ENCODE results near the gene INS.
"Not testable (repeated sequence)": the region's sequence is repeated elsewhere in the genome, so short reads cannot be mapped to it uniquely, and the experiment has no call there.

INS gene

DNA sequence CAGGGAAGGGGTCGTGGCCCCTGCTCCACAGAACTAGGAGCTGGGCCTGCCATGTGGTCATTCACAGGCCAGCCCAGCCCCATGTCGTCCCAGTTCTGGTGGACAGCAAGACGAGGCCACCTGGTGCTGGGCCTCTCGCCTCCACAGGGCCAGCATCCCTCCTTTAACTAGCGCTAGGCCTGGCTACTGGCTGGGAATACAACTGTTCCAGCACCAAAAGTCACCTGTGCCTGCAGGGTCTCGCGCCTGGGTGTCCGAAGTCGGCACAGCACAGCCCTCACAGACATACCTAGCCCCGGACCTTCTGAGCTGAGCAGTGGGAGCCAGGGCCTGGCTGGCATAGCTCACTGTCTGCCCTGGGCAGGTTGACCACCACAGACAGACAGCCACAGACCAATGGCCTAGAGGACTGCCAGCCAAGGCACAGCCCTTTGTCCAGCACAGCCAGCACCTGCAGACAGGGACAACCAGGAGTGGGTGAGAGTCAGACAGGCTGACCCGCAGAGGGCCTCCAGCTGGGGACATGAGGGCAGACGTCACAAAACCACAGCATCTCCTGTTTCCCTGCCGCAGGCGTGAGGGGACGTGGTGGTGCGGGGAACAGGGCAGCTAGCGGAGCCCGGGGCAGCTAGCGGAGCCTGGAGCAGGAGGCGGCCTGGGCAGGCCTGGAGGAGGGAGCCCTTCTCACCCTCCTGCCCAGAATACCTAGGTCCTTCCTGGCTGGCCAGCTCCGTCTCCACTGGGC, 37.8 kb upstream of the INS start:
- no peak for DNase-seq

DNA sequence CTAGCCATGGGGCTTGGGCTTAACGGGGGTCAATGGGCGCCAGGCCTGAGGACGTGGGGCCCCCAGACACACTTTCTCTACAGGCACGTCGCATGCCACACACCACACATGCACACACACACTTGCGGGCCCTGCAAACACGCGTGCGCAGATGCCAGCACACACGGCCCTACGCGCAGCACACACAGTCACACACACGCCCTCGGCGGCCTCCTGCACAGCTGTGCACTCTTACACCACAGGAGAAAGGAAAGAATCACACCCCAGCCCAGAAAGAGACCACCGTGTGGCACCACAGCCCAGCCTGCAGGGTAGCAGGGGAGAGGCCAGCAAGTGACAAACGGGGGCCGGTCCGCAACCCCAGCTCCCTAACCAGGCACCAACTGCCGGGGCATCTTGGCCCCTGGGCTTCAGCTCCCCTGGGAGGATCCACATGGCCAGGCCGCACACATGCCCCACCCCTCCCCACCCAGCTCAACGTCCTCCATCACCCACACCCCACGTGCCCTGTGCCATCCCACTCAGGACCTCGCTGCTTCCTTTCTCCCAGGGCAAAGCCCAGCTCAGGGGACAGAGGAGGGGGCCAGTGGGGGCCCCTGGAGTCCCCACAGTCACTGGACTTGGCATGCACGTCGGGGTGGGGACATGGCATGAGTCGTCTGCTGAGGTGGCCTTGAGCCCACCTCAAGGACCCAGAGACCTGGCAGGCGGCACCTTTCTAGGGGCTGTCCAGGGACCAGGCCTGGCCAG, 36.9 kb upstream of the INS start:
- DNase-seq = no peak

DNA sequence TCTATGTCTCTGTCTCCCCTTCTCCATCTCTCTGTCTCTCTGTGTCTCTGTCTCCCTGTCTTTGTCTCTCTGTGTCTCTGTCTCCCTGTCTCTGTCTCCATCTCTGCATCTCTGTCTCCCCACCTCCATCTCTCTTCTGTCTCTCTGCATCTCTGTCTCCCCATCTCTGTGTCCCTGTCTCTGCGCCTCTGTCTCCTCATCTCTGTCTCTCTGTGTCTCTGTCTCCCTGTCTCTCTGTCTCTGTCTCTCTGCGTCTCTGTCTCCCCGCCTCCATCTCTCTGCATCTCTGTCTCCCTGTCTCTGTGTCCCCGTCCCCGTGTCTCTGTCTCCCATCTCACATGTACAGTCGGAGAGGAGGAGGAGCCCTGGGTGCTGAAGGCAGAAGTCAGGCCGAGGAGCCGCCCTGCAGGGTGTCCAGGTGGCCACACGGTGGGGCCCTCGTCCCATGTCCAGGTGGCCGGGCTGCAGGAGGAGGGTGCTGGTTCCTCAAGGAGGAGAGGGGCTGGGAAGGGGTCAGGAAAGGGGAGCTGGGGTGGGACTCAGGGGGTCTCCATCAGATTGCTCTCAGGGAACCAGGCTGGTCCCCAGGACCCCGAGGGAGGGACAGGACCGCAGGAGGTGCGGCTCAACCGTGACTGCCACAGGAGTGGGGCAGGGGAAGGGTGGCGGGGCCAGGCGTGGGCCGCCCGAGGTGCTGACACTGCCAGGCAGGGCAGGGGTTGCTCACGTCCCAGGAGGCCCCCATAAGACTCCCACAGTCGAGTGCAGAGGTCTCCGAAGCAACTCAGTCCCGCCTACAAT, 36.2 kb upstream of the INS start:
- peak; percentile 65 for DNase-seq

DNA sequence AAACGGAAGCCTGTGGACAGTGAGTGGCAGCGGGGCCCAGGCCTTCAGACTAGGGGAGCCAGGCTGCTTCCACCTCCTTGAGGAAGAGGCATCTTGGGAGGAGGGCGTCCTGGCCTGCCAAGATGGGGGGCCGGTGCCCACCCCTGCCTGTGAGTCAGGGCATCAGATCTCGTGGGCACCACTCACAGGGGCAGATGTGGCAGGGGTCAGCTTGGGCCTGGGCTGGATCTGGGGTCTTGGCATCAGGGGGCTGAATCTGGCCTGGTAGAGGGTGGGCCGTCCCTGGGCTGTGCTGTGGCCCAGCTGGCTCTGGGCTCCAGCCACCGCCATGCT, 34.7 kb upstream of the INS start:
- no peak for DNase-seq

DNA sequence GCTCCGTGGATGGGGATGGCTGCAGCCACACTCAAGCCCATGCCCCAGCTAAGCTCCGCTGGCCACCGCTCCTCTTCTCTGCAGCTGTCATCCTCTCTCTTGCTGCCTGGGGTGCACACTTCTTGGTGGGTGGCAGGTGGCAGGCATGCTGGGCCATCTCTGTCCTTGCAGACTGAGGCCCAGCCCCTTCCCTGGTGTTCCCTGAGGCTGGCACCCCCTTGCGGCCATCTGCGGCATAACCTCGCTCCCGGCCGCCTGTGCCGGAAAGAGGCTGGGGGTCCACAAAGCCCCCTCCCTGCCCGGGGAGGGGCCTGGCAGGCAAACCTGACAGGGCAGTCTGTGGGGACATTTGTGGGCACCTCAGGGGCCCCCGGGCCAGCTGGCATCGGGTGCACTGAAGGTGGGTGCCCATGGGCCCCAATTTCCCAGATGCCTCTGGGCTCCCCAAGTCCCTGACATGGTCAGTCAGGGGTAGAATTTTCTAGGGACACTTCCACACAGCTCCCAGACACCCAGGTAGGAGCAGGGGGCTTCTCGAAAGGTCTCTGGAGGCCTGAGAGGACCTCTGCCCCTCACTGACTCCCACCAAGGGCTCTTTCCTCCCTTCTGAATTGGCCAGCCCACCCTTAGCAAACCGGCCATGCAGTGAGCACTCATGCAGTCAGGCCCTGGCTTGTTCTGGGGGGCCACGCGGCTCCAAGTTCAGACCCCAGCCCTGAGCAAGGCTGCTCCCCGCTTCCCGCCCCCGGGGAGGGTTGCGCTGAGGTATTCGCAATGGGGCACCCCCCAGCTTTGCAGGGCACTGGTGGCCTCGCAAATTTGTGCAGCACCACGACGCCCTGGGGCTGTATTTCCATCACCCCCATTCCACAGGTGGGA, 34.1 kb upstream of the INS start:
- DNase-seq = peak; percentile 49

DNA sequence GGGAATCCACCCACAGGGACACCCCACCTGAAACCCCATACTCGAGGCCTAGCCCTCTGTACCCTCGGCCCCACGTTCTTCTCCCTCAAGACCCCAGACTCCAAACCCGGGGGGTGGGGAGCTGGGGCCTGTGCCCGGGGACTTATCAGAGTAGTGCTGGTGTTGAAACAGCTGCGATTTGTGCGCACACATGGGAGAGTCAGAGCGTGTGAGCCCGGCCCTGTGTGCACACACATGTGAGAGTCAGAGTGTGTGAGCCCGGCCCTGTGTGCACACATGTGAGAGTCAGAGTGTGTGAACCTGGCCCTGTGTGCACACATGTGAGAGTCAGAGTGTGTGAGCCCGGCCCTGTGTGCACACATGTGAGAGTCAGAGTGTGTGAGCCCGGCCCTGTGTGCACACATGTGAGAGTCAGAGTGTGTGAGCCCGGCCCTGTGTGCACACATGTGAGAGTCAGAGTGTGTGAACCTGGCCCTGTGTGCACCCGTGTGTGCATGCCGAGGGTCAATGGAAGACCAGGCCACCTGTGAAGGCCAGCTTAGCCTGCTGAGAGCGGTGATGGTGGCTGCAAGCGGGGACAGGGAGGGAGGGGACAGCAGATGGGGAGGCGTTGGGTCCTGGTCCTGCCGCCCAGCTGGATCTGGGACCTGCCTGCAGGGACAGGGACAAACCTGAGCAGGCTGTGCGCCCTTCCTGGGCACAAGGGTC, 33.0 kb upstream of the INS start:
- DNase-seq = not testable (repeated sequence)

DNA sequence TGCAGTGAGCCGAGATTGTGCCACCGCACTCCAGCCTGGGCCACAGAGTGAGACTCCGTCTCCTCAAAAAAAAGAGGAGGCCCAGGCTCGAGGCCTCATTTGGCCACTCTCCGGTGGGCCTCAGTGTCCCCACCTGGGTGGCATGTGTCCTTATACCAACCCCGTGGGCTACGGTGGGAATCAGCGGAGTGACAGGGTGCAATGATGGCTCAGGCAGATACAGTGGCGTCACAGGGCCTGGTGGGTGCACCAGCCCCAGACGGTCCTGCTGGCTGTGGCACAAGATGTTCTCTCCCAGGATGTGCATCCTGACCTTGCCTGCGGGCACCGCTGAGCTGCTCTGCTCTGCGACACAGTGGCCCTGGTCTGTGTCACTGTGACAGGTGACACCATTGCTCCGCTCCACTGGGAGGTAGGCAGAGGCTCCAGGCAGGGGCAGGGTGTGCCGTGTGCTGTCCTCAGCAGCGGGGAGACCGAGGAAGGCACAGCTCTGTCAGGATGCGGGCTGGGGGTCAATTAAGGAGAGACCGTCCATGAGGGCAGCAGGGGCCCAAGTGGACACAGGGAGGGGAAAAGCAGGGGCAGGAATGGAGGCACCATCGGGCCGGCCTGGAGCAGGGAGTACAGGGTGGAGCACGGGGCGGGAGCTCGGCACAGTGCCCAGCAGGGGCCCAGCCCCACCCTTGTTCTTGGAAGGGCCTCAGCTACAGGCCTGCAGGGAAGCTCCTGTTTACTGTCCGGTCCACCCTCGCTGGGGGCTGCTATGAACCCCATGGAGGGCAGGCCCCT, 32.3 kb upstream of the INS start:
- DNase-seq = no peak

DNA sequence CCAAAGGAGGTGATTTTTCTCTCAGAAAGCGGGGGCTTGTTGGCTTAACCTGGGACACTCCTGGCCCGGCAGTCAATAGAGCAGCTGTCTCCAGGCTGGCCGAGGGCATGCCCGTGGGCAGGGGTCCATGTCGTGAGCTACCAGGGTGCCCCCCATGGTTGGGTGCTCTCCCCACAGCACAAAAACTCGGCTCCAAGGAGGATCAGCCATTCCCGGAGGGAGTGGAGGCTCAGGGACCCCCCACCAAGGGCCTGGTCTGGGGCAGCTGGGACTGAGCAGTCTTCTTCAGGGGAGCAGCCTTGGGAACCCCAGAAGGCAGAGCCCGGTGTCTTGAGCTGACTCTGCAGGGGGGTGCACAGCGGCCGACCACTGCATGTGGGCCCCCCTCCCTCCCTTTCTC, 31.4 kb upstream of the INS start:
- no peak for DNase-seq

DNA sequence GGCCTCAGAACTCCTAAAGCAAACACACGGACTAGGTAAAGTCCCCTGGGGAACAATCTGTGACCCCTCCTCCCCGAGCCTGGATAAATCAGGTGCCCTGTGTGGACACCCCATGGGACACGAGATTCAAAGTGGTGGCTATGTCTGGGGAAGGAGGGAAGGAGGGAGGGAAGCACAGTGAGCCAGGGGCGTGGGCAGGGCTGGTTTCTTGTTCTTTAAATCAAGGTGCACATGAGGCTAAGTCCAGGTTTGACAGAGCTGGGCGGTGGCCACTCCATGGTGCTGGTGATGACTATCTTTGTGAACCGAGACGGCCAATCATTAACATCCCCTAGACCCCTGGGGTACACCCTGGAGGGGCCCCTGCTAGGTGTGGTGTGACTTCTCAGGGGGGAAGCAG, 30.9 kb upstream of the INS start:
- no peak for DNase-seq

DNA sequence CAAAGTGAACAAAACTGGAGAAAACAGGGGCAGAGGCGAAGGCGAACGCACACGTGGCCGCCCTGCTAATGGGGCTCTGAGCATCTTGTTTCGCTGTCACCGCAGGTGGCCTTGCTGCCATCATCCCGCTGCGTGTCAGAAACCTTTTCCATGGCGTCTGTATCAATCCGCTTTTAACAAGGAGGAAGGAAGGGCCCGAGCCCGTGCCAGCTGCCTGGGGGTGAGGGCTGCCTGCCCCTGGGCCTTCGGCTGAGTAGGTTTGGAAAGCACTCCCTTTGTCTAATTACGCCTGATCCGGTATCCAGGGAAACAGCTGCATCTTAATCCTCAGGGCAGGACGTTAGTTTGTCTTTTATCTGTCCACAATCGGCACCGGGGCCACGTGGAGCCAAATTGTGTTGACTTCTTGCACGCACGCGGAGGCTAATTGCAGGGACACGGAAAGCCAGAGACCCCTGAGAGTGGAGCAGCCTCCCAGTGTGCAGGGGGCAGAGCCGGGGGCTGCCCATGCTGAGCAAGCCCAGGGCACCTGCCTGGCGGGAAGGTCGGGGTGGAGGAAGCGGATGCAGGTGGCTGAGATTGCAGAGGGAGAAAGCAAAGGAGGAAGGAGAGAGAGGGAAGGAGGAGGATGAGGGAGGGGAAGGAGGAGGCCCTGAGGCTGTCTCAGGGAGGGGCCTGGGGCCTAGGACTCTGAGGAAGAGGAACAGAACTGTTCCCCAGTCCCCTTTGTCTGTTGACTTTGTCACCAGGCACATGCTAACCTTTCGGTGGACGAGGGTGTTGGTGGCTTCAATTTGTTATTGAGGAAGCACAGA, 29.9 kb upstream of the INS start:
- DNase-seq = no peak

DNA sequence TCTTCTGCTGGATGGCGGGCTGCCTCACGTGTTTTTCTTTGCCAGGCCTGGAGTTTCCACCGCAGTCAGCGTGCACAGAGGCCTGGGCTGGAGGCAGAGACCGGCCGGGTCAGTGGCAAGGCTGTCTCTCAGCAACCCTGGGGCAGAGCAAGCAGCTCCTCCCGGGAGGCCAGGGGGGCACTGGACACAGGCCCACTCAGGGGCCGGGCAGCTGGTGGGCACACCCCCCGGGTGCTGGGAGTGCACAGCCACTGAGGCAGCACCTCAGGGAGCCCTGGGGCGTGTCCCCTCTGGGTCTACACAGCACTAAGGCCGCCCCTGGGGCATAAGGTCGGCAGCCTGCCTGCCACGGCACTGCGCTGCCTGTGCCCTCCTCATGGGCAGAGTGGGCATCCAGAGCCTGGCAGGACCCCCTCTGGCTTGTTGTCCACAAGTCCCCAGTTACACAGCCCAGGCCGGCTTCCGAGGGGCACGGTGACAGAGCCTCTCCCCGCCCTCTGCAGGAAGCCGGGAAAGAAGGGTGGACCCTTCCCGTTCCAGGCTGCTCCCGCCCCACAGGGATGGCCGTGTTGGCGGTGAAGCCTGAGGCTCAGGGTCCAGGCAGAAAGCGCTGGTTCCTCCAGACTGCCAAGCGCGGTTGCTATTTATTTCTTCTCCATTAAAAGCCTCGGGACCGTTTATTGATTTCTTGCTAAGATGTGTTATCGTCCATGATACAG, 29.1 kb upstream of the INS start:
- no peak for DNase-seq

DNA sequence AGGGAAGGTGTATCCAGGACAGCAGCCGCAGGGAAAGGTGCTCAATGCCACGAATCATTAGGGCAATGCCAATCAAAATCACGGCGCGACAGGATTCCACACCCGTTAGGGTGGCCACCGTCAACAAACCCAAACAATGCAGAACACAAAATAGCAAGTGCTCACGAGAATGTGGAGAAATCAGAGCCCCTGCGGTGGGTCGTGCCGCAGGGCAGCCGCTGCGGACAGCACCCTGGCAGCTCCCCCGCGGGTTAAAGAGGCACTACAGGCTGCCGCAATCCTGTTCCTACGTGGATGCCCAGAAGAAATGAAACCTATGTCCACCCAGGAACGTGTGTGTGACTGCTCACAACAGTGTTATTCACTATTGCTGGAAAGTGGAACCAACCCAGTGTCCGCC, 27.7 kb upstream of the INS start:
- no peak for DNase-seq

DNA sequence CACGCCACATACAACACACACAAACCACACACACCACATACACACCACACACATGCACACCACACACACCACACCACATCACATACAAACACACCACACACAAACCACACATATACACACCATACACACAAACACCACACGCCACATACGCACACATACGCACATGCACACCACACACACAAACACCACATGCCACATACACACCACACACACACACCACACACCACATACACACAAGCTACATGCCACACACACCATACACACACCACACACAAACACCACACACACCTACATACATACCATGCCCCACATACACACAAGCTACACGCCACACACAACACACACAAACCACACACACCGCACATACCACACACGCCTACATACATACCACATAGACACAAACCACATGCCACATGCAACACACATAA, 26.3 kb upstream of the INS start:
- no peak for DNase-seq

DNA sequence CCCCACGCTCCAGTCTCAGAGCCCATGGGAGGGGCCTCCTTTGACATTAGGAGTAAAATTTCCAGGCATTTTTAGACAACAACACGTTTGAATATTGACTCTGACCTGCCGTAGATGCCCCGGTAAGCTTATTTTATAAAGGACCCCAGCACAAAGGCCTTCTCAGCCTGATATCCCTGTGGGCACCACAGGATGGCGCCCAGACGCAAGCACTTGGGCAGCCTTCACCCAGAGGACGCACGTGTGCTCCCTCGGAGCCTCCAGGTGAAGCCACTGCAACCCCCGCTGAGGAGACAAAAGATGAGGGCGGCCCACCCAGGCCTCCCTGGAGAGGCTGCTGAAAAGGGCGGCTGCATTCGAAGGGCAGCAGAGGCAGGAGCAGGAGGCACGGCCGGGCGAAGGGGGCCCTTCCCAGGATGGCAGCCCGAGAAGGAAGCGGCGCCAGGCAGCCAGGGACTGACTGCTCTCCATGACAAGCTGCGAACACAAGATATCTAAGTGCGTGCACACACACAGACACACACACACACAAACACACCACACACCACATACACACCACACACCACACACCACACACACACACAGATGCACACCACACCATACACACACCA, 25.8 kb upstream of the INS start:
- DNase-seq = peak; percentile 40

DNA sequence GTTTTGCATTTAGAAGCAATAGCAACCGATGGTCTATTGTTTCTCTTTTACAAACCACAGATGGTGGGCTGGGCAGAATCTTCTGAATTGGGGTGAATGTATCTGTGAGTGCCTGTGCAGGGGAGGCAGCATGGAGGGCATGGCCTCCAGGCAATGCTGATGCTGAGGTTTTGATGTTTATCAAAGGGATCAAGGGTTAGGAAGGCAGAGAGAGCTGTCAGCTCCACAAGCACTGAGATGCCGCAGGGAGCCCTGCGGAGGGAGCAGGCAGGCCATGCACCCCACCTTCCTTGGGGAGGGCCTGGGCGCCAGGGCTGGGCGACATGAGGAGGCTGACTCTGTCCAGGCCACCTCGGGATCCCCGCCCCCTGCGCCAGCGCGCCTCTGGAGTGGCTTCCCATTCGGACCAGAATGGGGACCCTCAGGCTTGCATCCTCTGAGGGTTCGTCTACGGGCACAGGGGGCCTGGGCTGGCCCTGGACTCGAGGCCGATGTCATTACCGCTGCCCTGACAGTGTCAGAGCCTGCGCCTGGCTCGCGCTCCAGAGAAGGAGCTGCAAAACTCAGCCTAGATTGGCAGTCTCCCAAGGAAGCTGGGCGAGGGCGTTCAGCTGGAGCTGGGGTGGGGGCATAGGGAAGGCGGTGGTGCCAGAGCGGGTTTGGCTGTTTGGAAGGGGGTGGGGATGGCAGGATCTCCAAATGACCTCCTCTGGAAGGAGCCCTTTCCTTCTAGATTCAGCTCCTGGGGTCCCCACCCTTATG, 24.5 kb upstream of the INS start:
- no peak for DNase-seq

DNA sequence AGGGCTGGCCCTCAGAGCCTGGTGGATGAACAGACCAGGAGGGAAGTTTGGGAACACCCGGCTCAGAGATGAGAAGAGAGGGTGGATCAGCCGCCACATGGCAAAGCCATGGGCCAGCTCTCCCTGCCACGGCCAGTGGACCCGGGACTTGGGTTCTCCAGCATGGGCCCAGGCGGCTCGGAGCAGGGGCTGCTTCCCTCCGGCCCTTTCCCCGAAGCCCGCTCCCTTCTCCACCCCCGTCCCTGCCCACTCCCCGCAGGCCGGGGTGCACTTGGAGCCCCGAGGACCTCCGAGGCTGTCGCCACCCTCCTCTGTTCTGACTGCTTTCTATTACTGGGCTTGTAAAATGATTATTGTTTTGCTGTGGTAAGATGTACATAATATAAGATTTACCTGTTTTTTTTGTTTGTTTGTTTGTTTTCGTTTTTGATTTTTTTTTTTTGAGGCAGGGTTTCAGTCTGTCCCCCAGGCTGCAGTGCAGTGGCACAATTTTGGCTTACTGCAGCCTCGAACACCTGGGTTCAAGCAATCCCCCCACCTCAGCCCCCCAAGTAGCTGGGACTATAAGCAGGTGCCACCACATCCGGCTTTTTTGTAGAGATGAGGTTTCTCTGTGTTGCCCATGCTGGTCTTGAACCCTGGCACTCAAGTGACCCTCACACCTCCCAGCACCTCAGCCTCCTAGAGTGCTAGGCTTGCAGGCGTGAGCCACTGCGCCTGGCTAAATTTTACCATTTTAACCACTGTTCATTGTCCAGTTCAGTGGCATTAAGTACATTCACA, 21.9 kb upstream of the INS start:
- DNase-seq = no peak

DNA sequence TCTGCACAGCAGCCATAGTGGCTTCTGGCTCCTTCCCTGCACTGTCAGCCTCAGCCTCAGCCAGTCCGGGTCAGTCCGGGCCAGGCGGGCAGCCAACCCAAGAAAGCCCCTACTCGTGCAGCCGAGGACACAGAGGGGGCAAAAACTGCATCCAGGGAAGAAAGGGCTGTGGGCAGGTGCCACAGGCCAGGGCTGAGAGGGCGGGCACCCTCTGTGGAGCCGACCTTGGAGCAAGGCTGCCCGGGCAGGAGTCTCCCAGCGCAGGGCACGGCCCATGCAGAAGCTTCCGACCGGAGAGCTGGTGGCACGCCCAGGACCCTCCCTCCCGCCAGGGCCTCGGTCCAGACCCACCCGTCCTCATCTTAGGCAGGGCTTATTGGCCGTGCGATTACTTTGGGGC, 21.1 kb upstream of the INS start:
- DNase-seq = no peak
